Activated CD8-positive, alpha-beta T cell treated with anti-CD3 and anti-CD28 coated beads for 36 hours (primary cell): ENCODE data around the gene TTC29. TPM values are rescaled to one million over a fixed set of nuclear protein-coding genes. Genes with fewer than 3 reads are reported as not detected.

Experiments used
- ATAC-seq: fragments of 200-7000 bp; cut with Tn5 transposase; one replicate; pipeline ENCODE4 v1.10.0; 2021; ENCODE audit warnings: mild to moderate bottlenecking, moderate library complexity
- CTCF ChIA-PET: fragments of 350-600 bp; sonication (Branson Sonifier 250); formaldehyde crosslinking; loops from one replicate; lab custom pipeline; 2021; ENCODE audit warnings: antibody characterized with exemption; lab: Charles Lee
- POLR2A ChIA-PET: fragments of 350-600 bp; sonication (Branson Sonifier 250); formaldehyde crosslinking; loops from one replicate; lab custom pipeline; 2021; ENCODE audit warnings: antibody characterized with exemption; lab: Charles Lee
- DNase-seq: peaks from one replicate; pipeline ENCODE4 v3.0.0-alpha.2; 2020
- H3K27ac Mint-ChIP-seq: one replicate; pipeline ENCODE4 v1.8.0; 2021; ENCODE audit warnings: mild to moderate bottlenecking, mixed read lengths
- H3K27me3 Mint-ChIP-seq: one replicate; pipeline ENCODE4 v1.8.0; 2021; ENCODE audit warnings: mixed read lengths
- H3K36me3 Mint-ChIP-seq: one replicate; pipeline ENCODE4 v1.8.0; 2021; ENCODE audit warnings: low read depth, mixed read lengths
- H3K4me1 Mint-ChIP-seq: one replicate; pipeline ENCODE4 v1.8.0; 2021; ENCODE audit warnings: low read depth, mixed read lengths
- H3K4me3 Mint-ChIP-seq: one replicate; pipeline ENCODE4 v1.8.0; 2021; ENCODE audit warnings: mild to moderate bottlenecking, moderate library complexity, mixed read lengths
- H3K9me3 Mint-ChIP-seq: one replicate; pipeline ENCODE4 v1.8.0; 2021; ENCODE audit warnings: mixed read lengths
- CTCF ChIP-seq: fragments of 200-600 bp; IDR thresholded peaks from one replicate; pipeline ENCODE4 v1.8.0; 2022; ENCODE audit warnings: antibody characterized with exemption, mild to moderate bottlenecking
- intact Hi-C: fragments of 100-400 bp; cut with micrococcal nuclease; formaldehyde crosslinking; loops from one replicate; pipeline ENCODE4 v1.10.0; 2022
- total RNA-seq, 2 experiments: library from RNA; stranded (reverse); gene quantifications; one replicate each; pipeline ENCODE4 v1.2.3, GENCODE V29; 2021

Gene TTC29
- total RNA-seq, 2 experiments from 2014 or later, result not detected

- no peak for DNase-seq
- Mint-ChIP-seq H3K9me3 (no peaks in the 10 kb centered on the region), H3K36me3 (no peaks in the 10 kb centered on the region), H3K27me3 (peaks cover 17% of the 10 kb centered on the region), H3K27ac (no peak overlapping the region), H3K4me1 (no peaks in the 10 kb centered on the region), H3K4me3 (no peak overlapping the region)
- intact Hi-C loops, result no loop called here
- ChIA-PET POLR2A (no interaction called here), CTCF (no interaction called here)
- TF ChIP-seq CTCF, result no peak
- no peak for ATAC-seq
These were observed 11.6 kb upstream of the TTC29 start for GRCh38 chr4:146957237-146957636.

- CTCF ChIA-PET, result no interaction called here
- ATAC-seq, result no peak
- intact Hi-C loops, result no loop called here
These were observed 7.2 kb upstream of the TTC29 start for GRCh38 chr4:146952896-146953295.

GRCh38 chr4:146949559-146949958 lies 3.9 kb upstream of the TTC29 start:
- ChIA-PET CTCF (interaction anchor here (1.2 kb wide), 1 partner anchor 10 kb away, joined by 3 read pairs; no protein-coding TSS in a partner anchor), POLR2A (no interaction called here)
- no peak for TF ChIP-seq CTCF
- H3K36me3 Mint-ChIP-seq, result no peaks in the 10 kb centered on the region
- H3K4me1 Mint-ChIP-seq, result peaks cover 19% of the 10 kb centered on the region
- no peaks in the 10 kb centered on the region for H3K9me3 Mint-ChIP-seq
- ATAC-seq (no peak), DNase-seq (no peak)
- H3K27ac Mint-ChIP-seq, result no peak overlapping the region
- intact Hi-C loops, result no loop called here
- H3K27me3 Mint-ChIP-seq, result peaks cover 24% of the 10 kb centered on the region
- no peak overlapping the region for H3K4me3 Mint-ChIP-seq

More at GRCh38 chr4:146952896-146953295, 7.2 kb upstream of the TTC29 start:
- H3K36me3 Mint-ChIP-seq, result no peaks in the 10 kb centered on the region
- H3K4me3 Mint-ChIP-seq, result no peak overlapping the region
- no peak for DNase-seq
- H3K27me3 Mint-ChIP-seq, result peaks cover 15% of the 10 kb centered on the region
- POLR2A ChIA-PET, result no interaction called here
- no peaks in the 10 kb centered on the region for H3K4me1 Mint-ChIP-seq
- no peak for TF ChIP-seq CTCF
- no peaks in the 10 kb centered on the region for H3K9me3 Mint-ChIP-seq
- H3K27ac Mint-ChIP-seq, result no peak overlapping the region

- ChIA-PET CTCF (no interaction called here), POLR2A (no interaction called here)
- DNase-seq, result no peak
- Mint-ChIP-seq H3K9me3 (no peaks in the 10 kb centered on the region), H3K4me1 (peaks cover 19% of the 10 kb centered on the region), H3K27me3 (peaks cover 18% of the 10 kb centered on the region), H3K4me3 (no peak overlapping the region), H3K27ac (no peak overlapping the region), H3K36me3 (no peaks in the 10 kb centered on the region)
- intact Hi-C loops, result no loop called here
- TF ChIP-seq CTCF, result no peak
- ATAC-seq, result no peak
These were observed 1.8 kb downstream of the TTC29 start for GRCh38 chr4:146943691-146944375.

GRCh38 chr4:146932116-146932515 lies 13.5 kb downstream of the TTC29 start:
- Mint-ChIP-seq H3K9me3 (no peaks in the 10 kb centered on the region), H3K4me3 (no peak overlapping the region), H3K36me3 (no peaks in the 10 kb centered on the region), H3K27ac (no peak overlapping the region), H3K4me1 (peaks cover 2% of the 10 kb centered on the region), H3K27me3 (peaks cover 4% of the 10 kb centered on the region)
- intact Hi-C loops, result no loop called here
- ChIA-PET CTCF (no interaction called here), POLR2A (no interaction called here)
- ATAC-seq, result no peak
- TF ChIP-seq CTCF, result no peak
- DNase-seq, result no peak
